ENCODE results near the gene SLC41A1. TPM values are rescaled to one million over a fixed set of nuclear protein-coding genes. Genes with fewer than 3 reads are reported as not detected.

SLC41A1 gene
- total RNA-seq, 1 experiment from 2014 or later = 33.3 TPM

DNA sequence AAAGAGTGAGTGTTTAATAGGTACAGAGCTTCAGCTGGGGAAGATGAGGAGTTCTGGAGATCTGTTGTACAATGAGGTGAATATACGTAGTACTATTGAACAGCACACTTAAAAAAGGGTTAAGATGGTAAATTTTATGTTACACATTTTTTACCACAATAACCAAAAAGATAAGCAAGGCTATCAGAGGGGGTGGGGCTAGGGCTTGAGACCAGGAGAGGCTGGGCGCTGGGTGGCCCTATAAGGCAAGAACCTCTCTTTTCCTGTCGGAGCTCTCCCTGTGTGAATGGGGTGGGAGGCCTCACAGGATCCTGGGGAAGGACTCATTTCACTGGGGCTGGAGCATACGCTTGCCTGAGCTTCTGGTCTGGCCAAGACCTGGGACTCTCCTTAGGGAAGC lies 9.0 kb downstream of the SLC41A1 start:
- H3K4me3 ChIP-seq (ENCODE audit: low read depth in 2 of 2, low read length in 2 of 2) = no peak overlapping the region
- in situ Hi-C loops (cut with HindIII; ENCODE audit: low pct_unique_long_range_greater_than_20kb, low sequenced_read_pairs) = no loop called here
- DNase-seq (ENCODE audit: low read depth, low spot score) = no peak
- ChIA-PET CTCF (no interaction called here), POLR2A (no interaction called here)
- BruUV-seq (replicated peaks) = no TSS peak
- H3K4me1 ChIP-seq (ENCODE audit: control insufficient read depth, insufficient read depth, low read length) = no peaks in the 10 kb centered on the region; the same call in 1 of the 2 replicates
- TF ChIP-seq, protein P1, sequence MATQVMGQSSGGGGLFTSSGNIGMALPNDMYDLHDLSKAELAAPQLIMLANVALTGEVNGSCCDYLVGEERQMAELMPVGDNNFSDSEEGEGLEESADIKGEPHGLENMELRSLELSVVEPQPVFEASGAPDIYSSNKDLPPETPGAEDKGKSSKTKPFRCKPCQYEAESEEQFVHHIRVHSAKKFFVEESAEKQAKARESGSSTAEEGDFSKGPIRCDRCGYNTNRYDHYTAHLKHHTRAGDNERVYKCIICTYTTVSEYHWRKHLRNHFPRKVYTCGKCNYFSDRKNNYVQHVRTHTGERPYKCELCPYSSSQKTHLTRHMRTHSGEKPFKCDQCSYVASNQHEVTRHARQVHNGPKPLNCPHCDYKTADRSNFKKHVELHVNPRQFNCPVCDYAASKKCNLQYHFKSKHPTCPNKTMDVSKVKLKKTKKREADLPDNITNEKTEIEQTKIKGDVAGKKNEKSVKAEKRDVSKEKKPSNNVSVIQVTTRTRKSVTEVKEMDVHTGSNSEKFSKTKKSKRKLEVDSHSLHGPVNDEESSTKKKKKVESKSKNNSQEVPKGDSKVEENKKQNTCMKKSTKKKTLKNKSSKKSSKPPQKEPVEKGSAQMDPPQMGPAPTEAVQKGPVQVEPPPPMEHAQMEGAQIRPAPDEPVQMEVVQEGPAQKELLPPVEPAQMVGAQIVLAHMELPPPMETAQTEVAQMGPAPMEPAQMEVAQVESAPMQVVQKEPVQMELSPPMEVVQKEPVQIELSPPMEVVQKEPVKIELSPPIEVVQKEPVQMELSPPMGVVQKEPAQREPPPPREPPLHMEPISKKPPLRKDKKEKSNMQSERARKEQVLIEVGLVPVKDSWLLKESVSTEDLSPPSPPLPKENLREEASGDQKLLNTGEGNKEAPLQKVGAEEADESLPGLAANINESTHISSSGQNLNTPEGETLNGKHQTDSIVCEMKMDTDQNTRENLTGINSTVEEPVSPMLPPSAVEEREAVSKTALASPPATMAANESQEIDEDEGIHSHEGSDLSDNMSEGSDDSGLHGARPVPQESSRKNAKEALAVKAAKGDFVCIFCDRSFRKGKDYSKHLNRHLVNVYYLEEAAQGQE (IDR thresholded peaks at IDR 0.05; ENCODE audit: insufficient read depth in 1 of 2, low read depth in 2 of 2, low read length in 1 of 2) = no peak
- no peak for TF ChIP-seq SIN3A (IDR thresholded peaks at IDR 0.05; ENCODE audit: borderline replicate concordance, insufficient read depth, low read depth, low read length)
- TF ChIP-seq, protein P2, sequence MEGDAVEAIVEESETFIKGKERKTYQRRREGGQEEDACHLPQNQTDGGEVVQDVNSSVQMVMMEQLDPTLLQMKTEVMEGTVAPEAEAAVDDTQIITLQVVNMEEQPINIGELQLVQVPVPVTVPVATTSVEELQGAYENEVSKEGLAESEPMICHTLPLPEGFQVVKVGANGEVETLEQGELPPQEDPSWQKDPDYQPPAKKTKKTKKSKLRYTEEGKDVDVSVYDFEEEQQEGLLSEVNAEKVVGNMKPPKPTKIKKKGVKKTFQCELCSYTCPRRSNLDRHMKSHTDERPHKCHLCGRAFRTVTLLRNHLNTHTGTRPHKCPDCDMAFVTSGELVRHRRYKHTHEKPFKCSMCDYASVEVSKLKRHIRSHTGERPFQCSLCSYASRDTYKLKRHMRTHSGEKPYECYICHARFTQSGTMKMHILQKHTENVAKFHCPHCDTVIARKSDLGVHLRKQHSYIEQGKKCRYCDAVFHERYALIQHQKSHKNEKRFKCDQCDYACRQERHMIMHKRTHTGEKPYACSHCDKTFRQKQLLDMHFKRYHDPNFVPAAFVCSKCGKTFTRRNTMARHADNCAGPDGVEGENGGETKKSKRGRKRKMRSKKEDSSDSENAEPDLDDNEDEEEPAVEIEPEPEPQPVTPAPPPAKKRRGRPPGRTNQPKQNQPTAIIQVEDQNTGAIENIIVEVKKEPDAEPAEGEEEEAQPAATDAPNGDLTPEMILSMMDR (IDR thresholded peaks at IDR 0.05) = no peak
- no peak for TF ChIP-seq POLR2AphosphoS5 (IDR thresholded peaks at IDR 0.05; ENCODE audit: low read depth, low read length)
- no peak for TF ChIP-seq TCF7L2 (IDR thresholded peaks at IDR 0.05; ENCODE audit: low read depth, low read length)
- no peak overlapping the region for H3K27ac ChIP-seq (ENCODE audit: low read length)
- H3K36me3 ChIP-seq (ENCODE audit: control insufficient read depth, insufficient read depth, low read length) = no peaks in the 10 kb centered on the region
- H3K9me3 ChIP-seq (ENCODE audit: control insufficient read depth, insufficient read depth, low read depth, low read length) = no peaks in the 10 kb centered on the region
- no peak for ATAC-seq
- H3K27me3 ChIP-seq (ENCODE audit: control insufficient read depth, insufficient read depth, low read length) = no peaks in the 10 kb centered on the region
- intact Hi-C loops (cut with micrococcal nuclease; ENCODE audit: unreplicated experiment) = no loop called here

GRCh38 chr1:205802060-205802459 lies 10.9 kb downstream of the SLC41A1 start:
- intact Hi-C loops (cut with micrococcal nuclease; ENCODE audit: unreplicated experiment) (no loop called here), in situ Hi-C loops (cut with HindIII; ENCODE audit: low pct_unique_long_range_greater_than_20kb, low sequenced_read_pairs) (no loop called here)
- no peaks in the 10 kb centered on the region; the same call in 1 of the 2 replicates for H3K4me1 ChIP-seq (ENCODE audit: control insufficient read depth, insufficient read depth, low read length)
- H3K36me3 ChIP-seq (ENCODE audit: control insufficient read depth, insufficient read depth, low read length) = no peaks in the 10 kb centered on the region
- DNase-seq (ENCODE audit: low read depth, low spot score) (no peak), ATAC-seq (no peak)
- no peaks in the 10 kb centered on the region for H3K9me3 ChIP-seq (ENCODE audit: control insufficient read depth, insufficient read depth, low read depth, low read length)
- H3K4me3 ChIP-seq (ENCODE audit: low read depth in 2 of 2, low read length in 2 of 2) = no peak overlapping the region
- POLR2A ChIA-PET = no interaction called here
- H3K27me3 ChIP-seq (ENCODE audit: control insufficient read depth, insufficient read depth, low read length) = no peaks in the 10 kb centered on the region
- CTCF ChIA-PET = no interaction called here
- no TSS peak for BruUV-seq (replicated peaks)
- no peak for TF ChIP-seq POLR2AphosphoS5 (IDR thresholded peaks at IDR 0.05; ENCODE audit: low read depth, low read length)
- TF ChIP-seq SIN3A (IDR thresholded peaks at IDR 0.05; ENCODE audit: borderline replicate concordance, insufficient read depth, low read depth, low read length) = no peak
- no peak for TF ChIP-seq TCF7L2 (IDR thresholded peaks at IDR 0.05; ENCODE audit: low read depth, low read length)
- TF ChIP-seq, protein P1 (IDR thresholded peaks at IDR 0.05; ENCODE audit: insufficient read depth in 1 of 2, low read depth in 2 of 2, low read length in 1 of 2) = no peak
- TF ChIP-seq, protein P2 (IDR thresholded peaks at IDR 0.05) = no peak
- no peak overlapping the region for H3K27ac ChIP-seq (ENCODE audit: low read length)

Measured in Panc1 (cell line).